ENCODE measurements around the gene BMERB1. TPM values are rescaled to one million over a fixed set of nuclear protein-coding genes. Genes with fewer than 3 reads are reported as not detected.

Gene BMERB1
- polyA plus RNA-seq, 4 donors = 0.89 to 20.9 (median 4.7) TPM

DNA sequence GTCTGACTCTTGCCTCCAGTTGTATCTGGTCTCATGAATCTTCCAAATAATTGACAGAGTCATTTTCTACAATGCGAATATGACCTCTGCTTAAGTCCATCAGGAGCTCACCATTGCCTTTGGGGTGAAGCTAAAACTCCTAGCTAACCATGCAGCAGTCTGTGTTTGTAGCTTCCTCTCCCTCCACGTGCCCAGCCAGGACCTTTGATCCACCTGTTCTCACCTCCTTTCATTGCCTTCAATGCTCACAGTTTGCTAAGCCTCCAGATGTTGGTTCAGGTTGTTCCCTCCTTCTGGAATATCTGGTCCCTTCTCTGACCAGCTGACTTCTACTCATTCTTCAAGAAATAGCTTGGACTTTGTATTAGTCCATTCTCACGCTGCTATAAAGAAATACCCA lies 23.0 kb downstream of the BMERB1 start:
- peak; percentile 48 to 71 for DNase-seq
- no peaks in the 10 kb centered on the region for H3K27me3 ChIP-seq (ENCODE audit: control insufficient read depth in 3 of 3, insufficient read depth in 3 of 3, low read length in 3 of 3)
- no peaks in the 10 kb centered on the region for H3K36me3 ChIP-seq (ENCODE audit: control insufficient read depth in 3 of 3, insufficient read depth in 2 of 3, low read depth in 1 of 3, low read length in 3 of 3)
- WGBS, 3 donors = 55 to 70% (median 58%) methylated on average over 3 of the region's 3 CpGs
- H3K4me1 ChIP-seq (ENCODE audit: control insufficient read depth in 3 of 3, insufficient read depth in 2 of 3, low read depth in 1 of 3, low read length in 2 of 3) = peaks cover 0 to 20% (median 5%) of the 10 kb centered on the region in 3 donors
- no peak for FAIRE-seq
- H3K27ac ChIP-seq (ENCODE audit: low read depth in 1 of 3, low read length in 2 of 3) = peak overlapping the region in 2 of 3 donors; percentile 41 to 45
- no peak overlapping the region for H3K4me3 ChIP-seq (ENCODE audit: low read depth in 1 of 3, low read length in 3 of 3)
- H3K9me3 ChIP-seq (ENCODE audit: control insufficient read depth in 2 of 2, insufficient read depth in 1 of 2, low read depth in 1 of 2, low read length in 1 of 2) = no peaks in the 10 kb centered on the region

DNA sequence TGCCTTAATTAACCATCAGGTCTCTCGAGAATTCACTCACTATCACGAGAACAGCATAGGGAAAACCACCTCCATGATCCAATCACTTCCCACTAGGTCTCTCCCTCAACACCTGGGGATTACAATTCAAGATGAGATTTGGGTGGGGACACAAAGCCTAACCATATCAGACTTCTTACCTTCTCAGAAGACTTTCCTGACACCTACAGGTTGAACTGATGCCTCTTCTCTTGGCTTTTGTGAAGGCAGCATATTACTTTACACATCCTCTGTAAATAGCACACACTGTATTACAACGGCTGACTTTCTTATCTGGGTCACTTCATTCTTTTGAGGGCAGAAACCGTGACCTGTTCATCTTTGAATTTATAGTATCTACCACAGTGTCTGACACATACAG lies 23.6 kb downstream of the BMERB1 start:
- no peak for FAIRE-seq
- 53 to 65% (median 56%) methylated on average over 4 of the region's 4 CpGs for WGBS, 3 donors

DNA sequence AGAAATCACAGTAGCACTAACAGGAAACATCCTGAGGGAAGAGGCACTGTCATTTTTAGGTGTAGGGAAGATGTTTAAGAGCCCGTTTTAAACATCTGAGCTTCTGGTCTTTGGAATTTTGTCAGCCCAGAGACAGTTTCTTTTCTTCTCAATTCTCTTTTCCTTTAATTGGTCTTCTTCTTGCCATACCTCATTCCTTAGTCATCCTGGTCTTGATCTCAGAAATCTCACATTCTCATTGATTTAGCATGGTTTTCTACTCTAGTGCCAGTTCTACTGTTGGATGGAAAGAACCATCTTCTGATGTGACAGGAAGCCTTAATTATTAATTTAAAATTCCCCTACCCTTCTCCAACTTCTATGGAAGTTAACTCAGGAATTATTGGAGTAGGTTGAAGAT lies 25.4 kb downstream of the BMERB1 start:
- Histone ChIP-seq H3K9me3 (ENCODE audit: control insufficient read depth in 2 of 2, insufficient read depth in 1 of 2, low read depth in 1 of 2, low read length in 1 of 2) (no peaks in the 10 kb centered on the region), H3K36me3 (ENCODE audit: control insufficient read depth in 3 of 3, insufficient read depth in 2 of 3, low read depth in 1 of 3, low read length in 3 of 3) (no peaks in the 10 kb centered on the region), H3K27ac (ENCODE audit: low read depth in 1 of 3, low read length in 2 of 3) (no peak overlapping the region), H3K4me1 (ENCODE audit: control insufficient read depth in 3 of 3, insufficient read depth in 2 of 3, low read depth in 1 of 3, low read length in 2 of 3) (peaks cover 0 to 19% (median 5%) of the 10 kb centered on the region in 3 donors), H3K4me3 (ENCODE audit: low read depth in 1 of 3, low read length in 3 of 3) (no peak overlapping the region), H3K27me3 (ENCODE audit: control insufficient read depth in 3 of 3, insufficient read depth in 3 of 3, low read length in 3 of 3) (no peaks in the 10 kb centered on the region)
- WGBS, 3 donors = 94 to 95% (median 94%) methylated on average over 1 of the region's 1 CpG
- FAIRE-seq = no peak
- DNase-seq = no peak

More for the DNA sequence above, 23.6 kb downstream of the BMERB1 start:
- Histone ChIP-seq H3K4me1 (ENCODE audit: control insufficient read depth in 3 of 3, insufficient read depth in 2 of 3, low read depth in 1 of 3, low read length in 2 of 3) (peaks cover 0 to 20% (median 5%) of the 10 kb centered on the region in 3 donors), H3K9me3 (ENCODE audit: control insufficient read depth in 2 of 2, insufficient read depth in 1 of 2, low read depth in 1 of 2, low read length in 1 of 2) (no peaks in the 10 kb centered on the region), H3K27me3 (ENCODE audit: control insufficient read depth in 3 of 3, insufficient read depth in 3 of 3, low read length in 3 of 3) (no peaks in the 10 kb centered on the region), H3K27ac (ENCODE audit: low read depth in 1 of 3, low read length in 2 of 3) (peak overlapping the region in 1 of 3 donors; percentile 45), H3K36me3 (ENCODE audit: control insufficient read depth in 3 of 3, insufficient read depth in 2 of 3, low read depth in 1 of 3, low read length in 3 of 3) (no peaks in the 10 kb centered on the region), H3K4me3 (ENCODE audit: low read depth in 1 of 3, low read length in 3 of 3) (no peak overlapping the region)
- peak in 1 of 2 donors; percentile 42 for DNase-seq

DNA sequence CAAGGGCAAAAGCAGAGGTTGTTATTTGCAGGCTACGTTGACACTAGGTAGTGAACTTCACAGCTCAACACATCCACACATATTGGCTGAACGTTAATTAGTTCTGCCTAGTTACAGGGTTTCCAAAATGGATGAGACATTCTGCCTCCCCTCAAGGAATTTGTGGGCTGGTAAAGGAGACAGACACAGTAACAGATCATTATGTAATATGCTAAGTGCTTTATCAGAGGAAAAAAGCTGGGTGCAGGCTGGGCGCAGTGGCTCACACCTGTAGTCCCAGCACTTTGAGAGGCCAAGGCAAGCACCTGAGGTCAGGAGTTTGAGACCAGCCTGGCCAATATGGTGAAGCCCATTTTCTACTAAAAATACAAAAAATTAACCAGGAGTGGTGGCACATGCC lies 26.2 kb downstream of the BMERB1 start:
- Histone ChIP-seq H3K9me3 (ENCODE audit: control insufficient read depth in 2 of 2, insufficient read depth in 1 of 2, low read depth in 1 of 2, low read length in 1 of 2) (no peaks in the 10 kb centered on the region), H3K27ac (ENCODE audit: low read depth in 1 of 3, low read length in 2 of 3) (no peak overlapping the region), H3K4me3 (ENCODE audit: low read depth in 1 of 3, low read length in 3 of 3) (no peak overlapping the region), H3K27me3 (ENCODE audit: control insufficient read depth in 3 of 3, insufficient read depth in 3 of 3, low read length in 3 of 3) (no peaks in the 10 kb centered on the region), H3K36me3 (ENCODE audit: control insufficient read depth in 3 of 3, insufficient read depth in 2 of 3, low read depth in 1 of 3, low read length in 3 of 3) (no peaks in the 10 kb centered on the region), H3K4me1 (ENCODE audit: control insufficient read depth in 3 of 3, insufficient read depth in 2 of 3, low read depth in 1 of 3, low read length in 2 of 3) (peaks cover 0 to 11% (median 5%) of the 10 kb centered on the region in 3 donors)
- DNase-seq (no peak), FAIRE-seq (no peak)
- WGBS, 3 donors = 84 to 86% (median 85%) methylated on average over 3 of the region's 3 CpGs

DNA sequence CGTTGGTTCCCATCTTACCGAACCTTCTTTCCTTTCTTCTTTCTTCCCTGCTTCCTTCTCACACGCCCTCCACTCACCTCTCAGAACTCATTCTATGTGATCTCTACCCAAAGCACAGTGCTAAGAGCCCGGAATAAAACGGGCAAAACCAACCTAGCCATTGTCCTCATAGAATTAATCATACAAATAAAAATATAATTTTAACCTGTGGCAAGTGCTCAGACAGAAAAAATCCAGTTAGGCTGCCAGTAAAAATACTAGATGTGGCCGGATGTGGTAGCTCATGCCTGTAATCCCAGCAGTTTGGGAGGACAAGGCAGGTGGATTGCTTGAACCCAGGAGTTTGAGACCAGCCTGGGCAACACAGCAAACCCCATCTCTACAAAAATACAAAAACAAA lies 27.0 kb downstream of the BMERB1 start:
- H3K27ac ChIP-seq (ENCODE audit: low read depth in 1 of 3, low read length in 2 of 3) = no peak overlapping the region
- DNase-seq (no peak), FAIRE-seq (no peak)
- peaks cover 0 to 8% (median 3%) of the 10 kb centered on the region in 3 donors for H3K4me1 ChIP-seq (ENCODE audit: control insufficient read depth in 3 of 3, insufficient read depth in 2 of 3, low read depth in 1 of 3, low read length in 2 of 3)
- no peaks in the 10 kb centered on the region for H3K9me3 ChIP-seq (ENCODE audit: control insufficient read depth in 2 of 2, insufficient read depth in 1 of 2, low read depth in 1 of 2, low read length in 1 of 2)
- no peaks in the 10 kb centered on the region for H3K27me3 ChIP-seq (ENCODE audit: control insufficient read depth in 3 of 3, insufficient read depth in 3 of 3, low read length in 3 of 3)
- no peaks in the 10 kb centered on the region for H3K36me3 ChIP-seq (ENCODE audit: control insufficient read depth in 3 of 3, insufficient read depth in 2 of 3, low read depth in 1 of 3, low read length in 3 of 3)
- no peak overlapping the region for H3K4me3 ChIP-seq (ENCODE audit: low read depth in 1 of 3, low read length in 3 of 3)
- 81 to 89% (median 86%) methylated on average over 6 of the region's 6 CpGs for WGBS, 3 donors

DNA sequence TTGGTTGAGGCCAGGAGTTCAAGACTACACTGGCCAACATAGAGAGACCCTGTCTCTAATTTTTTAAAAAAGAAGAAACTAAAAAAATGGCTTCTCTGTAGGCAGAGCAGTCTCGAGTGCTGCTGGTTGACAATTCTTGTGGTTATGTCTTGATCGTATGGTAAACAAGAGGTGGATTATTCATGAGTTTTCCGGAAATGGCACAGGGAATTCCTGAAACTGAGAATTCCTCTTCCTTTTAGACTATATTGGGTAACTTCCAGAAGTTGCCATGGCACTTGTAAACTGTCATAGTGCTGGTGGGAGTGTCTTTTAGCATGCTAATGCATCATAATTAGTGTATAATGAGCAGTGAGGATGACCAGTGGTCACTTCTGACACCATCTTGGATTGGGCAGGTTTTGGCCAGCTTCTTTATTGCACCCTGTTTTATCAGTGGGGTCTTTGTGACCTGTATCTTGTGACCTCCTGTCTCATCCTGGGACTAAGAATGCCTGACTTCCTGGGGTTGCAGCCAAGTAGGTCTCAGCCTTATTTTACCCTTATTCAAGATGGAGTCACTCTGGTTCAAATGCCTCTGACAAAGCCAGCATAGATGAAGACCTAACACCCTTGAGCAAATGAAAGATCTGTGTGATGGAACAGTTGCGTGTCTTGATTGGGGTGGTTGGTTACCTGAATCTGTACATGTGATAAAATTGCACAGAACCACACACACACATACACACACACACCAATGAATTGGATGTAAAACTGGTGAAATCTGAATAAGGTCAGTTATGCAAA lies 30.2 kb downstream of the BMERB1 start:
- Histone ChIP-seq H3K4me1 (ENCODE audit: control insufficient read depth in 3 of 3, insufficient read depth in 2 of 3, low read depth in 1 of 3, low read length in 2 of 3) (no peaks in the 10 kb centered on the region), H3K27me3 (ENCODE audit: control insufficient read depth in 3 of 3, insufficient read depth in 3 of 3, low read length in 3 of 3) (no peaks in the 10 kb centered on the region), H3K4me3 (ENCODE audit: low read depth in 1 of 3, low read length in 3 of 3) (no peak overlapping the region), H3K9me3 (ENCODE audit: control insufficient read depth in 2 of 2, insufficient read depth in 1 of 2, low read depth in 1 of 2, low read length in 1 of 2) (no peaks in the 10 kb centered on the region), H3K27ac (ENCODE audit: low read depth in 1 of 3, low read length in 2 of 3) (no peak overlapping the region), H3K36me3 (ENCODE audit: control insufficient read depth in 3 of 3, insufficient read depth in 2 of 3, low read depth in 1 of 3, low read length in 3 of 3) (no peaks in the 10 kb centered on the region)
- FAIRE-seq (no peak), DNase-seq (no peak)
- 76 to 81% (median 79%) methylated on average over 4 of the region's 4 CpGs for WGBS, 3 donors

DNA sequence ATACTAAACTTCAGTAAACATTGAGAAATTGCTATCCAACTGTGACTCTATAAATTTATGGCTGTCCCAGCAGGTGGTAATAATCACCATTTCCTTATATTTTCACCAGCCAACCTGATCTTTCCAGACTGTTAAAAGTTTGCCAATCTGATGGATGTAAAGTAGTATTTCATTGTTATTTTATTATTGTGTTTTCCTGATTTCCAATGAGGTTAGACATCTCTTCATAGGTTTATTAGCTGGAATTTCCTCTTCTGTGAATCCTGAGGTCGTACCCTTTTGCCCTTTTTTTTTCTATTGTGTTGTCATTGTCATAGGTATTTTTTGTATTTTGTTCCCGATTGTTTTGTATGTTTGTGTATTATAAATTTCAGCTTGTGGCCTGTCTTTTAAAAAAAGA lies 31.7 kb downstream of the BMERB1 start:
- Histone ChIP-seq H3K36me3 (ENCODE audit: control insufficient read depth in 3 of 3, insufficient read depth in 2 of 3, low read depth in 1 of 3, low read length in 3 of 3) (no peaks in the 10 kb centered on the region), H3K27me3 (ENCODE audit: control insufficient read depth in 3 of 3, insufficient read depth in 3 of 3, low read length in 3 of 3) (no peaks in the 10 kb centered on the region), H3K4me1 (ENCODE audit: control insufficient read depth in 3 of 3, insufficient read depth in 2 of 3, low read depth in 1 of 3, low read length in 2 of 3) (no peaks in the 10 kb centered on the region), H3K27ac (ENCODE audit: low read depth in 1 of 3, low read length in 2 of 3) (no peak overlapping the region), H3K4me3 (ENCODE audit: low read depth in 1 of 3, low read length in 3 of 3) (no peak overlapping the region), H3K9me3 (ENCODE audit: control insufficient read depth in 2 of 2, insufficient read depth in 1 of 2, low read depth in 1 of 2, low read length in 1 of 2) (no peaks in the 10 kb centered on the region)
- WGBS, 3 donors = 35 to 70% (median 55%) methylated on average over 2 of the region's 2 CpGs
- DNase-seq (peak in 1 of 2 donors; percentile 25), FAIRE-seq (no peak)

DNA sequence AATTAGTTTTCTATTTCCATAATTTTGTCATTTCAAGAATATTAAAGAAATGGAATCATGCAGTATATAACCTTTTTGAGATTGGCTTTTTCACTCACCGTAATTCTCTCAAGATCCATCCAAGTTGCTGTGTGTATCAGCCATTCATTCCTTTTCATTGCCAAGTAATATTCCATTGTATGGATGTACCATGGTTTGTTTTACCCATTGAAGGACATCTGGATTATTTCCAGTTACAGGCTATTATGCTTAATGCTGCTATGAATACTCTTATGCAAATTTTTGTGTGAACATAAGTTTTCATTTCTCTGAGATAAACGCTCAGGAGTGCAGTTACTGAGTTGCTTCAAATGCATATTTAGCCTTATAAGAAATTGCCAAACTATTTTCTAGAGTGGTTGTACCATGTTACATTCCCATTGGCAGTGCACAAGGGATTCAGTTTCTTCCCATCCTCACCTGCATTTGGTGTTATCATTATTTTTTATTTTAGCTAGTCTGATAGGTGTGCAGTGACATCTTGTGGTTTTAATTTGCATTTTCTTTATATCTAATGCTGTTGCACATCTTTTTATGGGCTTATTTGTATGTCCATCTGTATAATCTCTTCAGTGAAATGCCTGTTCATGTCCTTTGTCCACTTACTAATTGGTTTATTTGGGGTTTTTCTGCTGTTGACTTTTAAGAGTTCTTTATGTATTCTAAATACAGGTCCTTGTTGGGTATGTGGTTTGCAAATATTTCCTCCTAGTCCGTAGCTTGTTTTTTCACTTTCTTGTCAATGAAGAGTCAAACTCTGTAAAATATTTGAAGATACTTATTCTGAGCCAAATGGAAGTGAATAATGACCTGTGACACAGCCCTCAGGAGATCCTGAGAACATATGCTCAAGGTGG lies 32.7 kb downstream of the BMERB1 start:
- Histone ChIP-seq H3K9me3 (ENCODE audit: control insufficient read depth in 2 of 2, insufficient read depth in 1 of 2, low read depth in 1 of 2, low read length in 1 of 2) (no peaks in the 10 kb centered on the region), H3K4me1 (ENCODE audit: control insufficient read depth in 3 of 3, insufficient read depth in 2 of 3, low read depth in 1 of 3, low read length in 2 of 3) (no peaks in the 10 kb centered on the region), H3K27me3 (ENCODE audit: control insufficient read depth in 3 of 3, insufficient read depth in 3 of 3, low read length in 3 of 3) (no peaks in the 10 kb centered on the region), H3K36me3 (ENCODE audit: control insufficient read depth in 3 of 3, insufficient read depth in 2 of 3, low read depth in 1 of 3, low read length in 3 of 3) (no peaks in the 10 kb centered on the region), H3K27ac (ENCODE audit: low read depth in 1 of 3, low read length in 2 of 3) (no peak overlapping the region), H3K4me3 (ENCODE audit: low read depth in 1 of 3, low read length in 3 of 3) (no peak overlapping the region)
- WGBS, 3 donors = 64 to 67% (median 67%) methylated on average over 3 of the region's 3 CpGs
- DNase-seq (peak; percentile 27 to 52), FAIRE-seq (no peak)

Data from small intestine (tissue), 7 donors.